ENCODE results near the gene NLRC3.
"Not testable (repeated sequence)": the region's sequence is repeated elsewhere in the genome, so short reads cannot be mapped to it uniquely, and the experiment has no call there.

NLRC3 gene

GRCh38 chr16:3548859-3549258 is 28.3 kb downstream of the NLRC3 start:
- DNase-seq (ENCODE audit: low read depth in 2 of 2): no peak

- no peak for DNase-seq (ENCODE audit: low read depth in 2 of 2)
Measured at GRCh38 chr16:3548445-3548844, 28.8 kb downstream of the NLRC3 start.

GRCh38 chr16:3546986-3547682 is 30.1 kb downstream of the NLRC3 start:
- DNase-seq (ENCODE audit: low read depth in 2 of 2): no peak

- no peak for DNase-seq (ENCODE audit: low read depth in 2 of 2)
Measured at GRCh38 chr16:3542601-3543373, 34.4 kb downstream of the NLRC3 start.

- no peak for DNase-seq (ENCODE audit: low read depth in 2 of 2)
Measured at GRCh38 chr16:3541527-3542155, 35.6 kb downstream of the NLRC3 start.

- no peak for DNase-seq (ENCODE audit: low read depth in 2 of 2)
Measured at GRCh38 chr16:3538222-3538621, 39.0 kb downstream of the NLRC3 start.

- DNase-seq (ENCODE audit: low read depth in 2 of 2): no peak
Measured at GRCh38 chr16:3536851-3537250, 40.4 kb downstream of the NLRC3 start.

- DNase-seq (ENCODE audit: low read depth in 2 of 2): peak; percentile 68
Measured at GRCh38 chr16:3536271-3536731, 40.9 kb downstream of the NLRC3 start.

GRCh38 chr16:3534126-3534525 is 43.1 kb downstream of the NLRC3 start:
- no peak for DNase-seq (ENCODE audit: low read depth in 2 of 2)

- DNase-seq (ENCODE audit: low read depth in 2 of 2): no peak
Measured at GRCh38 chr16:3532741-3533140, 44.5 kb downstream of the NLRC3 start.

GRCh38 chr16:3530371-3530914 is 46.8 kb downstream of the NLRC3 start:
- no peak for DNase-seq (ENCODE audit: low read depth in 2 of 2)

GRCh38 chr16:3529175-3529574 is 48.0 kb downstream of the NLRC3 start:
- no peak for DNase-seq (ENCODE audit: low read depth in 2 of 2)

GRCh38 chr16:3528406-3528805 is 48.8 kb downstream of the NLRC3 start:
- no peak for DNase-seq (ENCODE audit: low read depth in 2 of 2)

GRCh38 chr16:3527216-3527829 is 49.9 kb downstream of the NLRC3 start:
- DNase-seq (ENCODE audit: low read depth in 2 of 2): not testable (repeated sequence)

GRCh38 chr16:3525951-3526350 is 51.3 kb downstream of the NLRC3 start:
- DNase-seq (ENCODE audit: low read depth in 2 of 2): no peak

GRCh38 chr16:3523281-3523680 is 53.9 kb downstream of the NLRC3 start:
- DNase-seq (ENCODE audit: low read depth in 2 of 2): no peak

- DNase-seq (ENCODE audit: low read depth in 2 of 2): no peak
Measured at GRCh38 chr16:3520841-3521240, 56.4 kb downstream of the NLRC3 start.

GRCh38 chr16:3520413-3520812 is 56.8 kb downstream of the NLRC3 start:
- DNase-seq (ENCODE audit: low read depth in 2 of 2): peak; percentile 90 to 91

- no peak for DNase-seq (ENCODE audit: low read depth in 2 of 2)
Measured at GRCh38 chr16:3519581-3519980, 57.6 kb downstream of the NLRC3 start.

GRCh38 chr16:3518986-3519348 is 58.2 kb downstream of the NLRC3 start:
- DNase-seq (ENCODE audit: low read depth in 2 of 2): no peak

GRCh38 chr16:3518292-3518985 is 58.8 kb downstream of the NLRC3 start:
- DNase-seq (ENCODE audit: low read depth in 2 of 2): no peak
